ENCODE measurements around the gene ARPP21.

Gene ARPP21

GRCh38 chr3:35757991-35758757 is 118.8 kb downstream of the ARPP21 start:
- Histone ChIP-seq H3K27me3 (ENCODE audit: control insufficient read depth, insufficient read depth, low read length) (no peaks in the 10 kb centered on the region), H3K9me3 (ENCODE audit: control insufficient read depth, insufficient read depth, low read depth, low read length) (no peaks in the 10 kb centered on the region), H3K27ac (ENCODE audit: low read depth, low read length) (no peak overlapping the region), H3K9ac (ENCODE audit: low read length) (no peak overlapping the region), H3K36me3 (ENCODE audit: control insufficient read depth, insufficient read depth, low read length) (no peaks in the 10 kb centered on the region), H3K4me1 (ENCODE audit: control insufficient read depth, insufficient read depth, low read length) (peaks cover 16% of the 10 kb centered on the region), H3K4me3 (ENCODE audit: low read depth, low read length) (no peak overlapping the region)

- no peak overlapping the region for H3K27ac ChIP-seq (ENCODE audit: low read depth, low read length)
- H3K9ac ChIP-seq (ENCODE audit: low read length): no peak overlapping the region
- H3K4me1 ChIP-seq (ENCODE audit: control insufficient read depth, insufficient read depth, low read length): peaks cover 16% of the 10 kb centered on the region
- H3K36me3 ChIP-seq (ENCODE audit: control insufficient read depth, insufficient read depth, low read length): no peaks in the 10 kb centered on the region
- H3K4me3 ChIP-seq (ENCODE audit: low read depth, low read length): no peak overlapping the region
- H3K9me3 ChIP-seq (ENCODE audit: control insufficient read depth, insufficient read depth, low read depth, low read length): no peaks in the 10 kb centered on the region
- no peaks in the 10 kb centered on the region for H3K27me3 ChIP-seq (ENCODE audit: control insufficient read depth, insufficient read depth, low read length)
These were observed 120.8 kb downstream of the ARPP21 start for GRCh38 chr3:35760146-35760545.

- no peak overlapping the region for H3K9ac ChIP-seq (ENCODE audit: low read length)
- no peak overlapping the region for H3K27ac ChIP-seq (ENCODE audit: low read depth, low read length)
- H3K4me1 ChIP-seq (ENCODE audit: control insufficient read depth, insufficient read depth, low read length): peaks cover 16% of the 10 kb centered on the region
- no peak overlapping the region for H3K4me3 ChIP-seq (ENCODE audit: low read depth, low read length)
- no peaks in the 10 kb centered on the region for H3K36me3 ChIP-seq (ENCODE audit: control insufficient read depth, insufficient read depth, low read length)
- H3K9me3 ChIP-seq (ENCODE audit: control insufficient read depth, insufficient read depth, low read depth, low read length): no peaks in the 10 kb centered on the region
- no peaks in the 10 kb centered on the region for H3K27me3 ChIP-seq (ENCODE audit: control insufficient read depth, insufficient read depth, low read length)
These were observed 122.0 kb downstream of the ARPP21 start for GRCh38 chr3:35761311-35761710.

GRCh38 chr3:35772381-35773015 is 133.2 kb downstream of the ARPP21 start:
- no peaks in the 10 kb centered on the region for H3K36me3 ChIP-seq (ENCODE audit: control insufficient read depth, insufficient read depth, low read length)
- no peak overlapping the region for H3K4me3 ChIP-seq (ENCODE audit: low read depth, low read length)
- no peak overlapping the region for H3K27ac ChIP-seq (ENCODE audit: low read depth, low read length)
- no peak overlapping the region for H3K9ac ChIP-seq (ENCODE audit: low read length)
- H3K9me3 ChIP-seq (ENCODE audit: control insufficient read depth, insufficient read depth, low read depth, low read length): no peaks in the 10 kb centered on the region
- H3K27me3 ChIP-seq (ENCODE audit: control insufficient read depth, insufficient read depth, low read length): no peaks in the 10 kb centered on the region
- no peaks in the 10 kb centered on the region for H3K4me1 ChIP-seq (ENCODE audit: control insufficient read depth, insufficient read depth, low read length)

GRCh38 chr3:35773417-35773816 is 134.1 kb downstream of the ARPP21 start:
- no peak overlapping the region for H3K4me3 ChIP-seq (ENCODE audit: low read depth, low read length)
- H3K27ac ChIP-seq (ENCODE audit: low read depth, low read length): no peak overlapping the region
- H3K9me3 ChIP-seq (ENCODE audit: control insufficient read depth, insufficient read depth, low read depth, low read length): no peaks in the 10 kb centered on the region
- H3K27me3 ChIP-seq (ENCODE audit: control insufficient read depth, insufficient read depth, low read length): no peaks in the 10 kb centered on the region
- no peaks in the 10 kb centered on the region for H3K36me3 ChIP-seq (ENCODE audit: control insufficient read depth, insufficient read depth, low read length)
- H3K4me1 ChIP-seq (ENCODE audit: control insufficient read depth, insufficient read depth, low read length): no peaks in the 10 kb centered on the region
- H3K9ac ChIP-seq (ENCODE audit: low read length): no peak overlapping the region

GRCh38 chr3:35776346-35776745 is 137.0 kb downstream of the ARPP21 start:
- no peak overlapping the region for H3K4me3 ChIP-seq (ENCODE audit: low read depth, low read length)
- no peaks in the 10 kb centered on the region for H3K36me3 ChIP-seq (ENCODE audit: control insufficient read depth, insufficient read depth, low read length)
- H3K4me1 ChIP-seq (ENCODE audit: control insufficient read depth, insufficient read depth, low read length): no peaks in the 10 kb centered on the region
- no peak overlapping the region for H3K27ac ChIP-seq (ENCODE audit: low read depth, low read length)
- no peaks in the 10 kb centered on the region for H3K27me3 ChIP-seq (ENCODE audit: control insufficient read depth, insufficient read depth, low read length)
- H3K9ac ChIP-seq (ENCODE audit: low read length): no peak overlapping the region
- no peaks in the 10 kb centered on the region for H3K9me3 ChIP-seq (ENCODE audit: control insufficient read depth, insufficient read depth, low read depth, low read length)

GRCh38 chr3:35777065-35777464 is 137.7 kb downstream of the ARPP21 start:
- Histone ChIP-seq H3K27ac (ENCODE audit: low read depth, low read length) (no peak overlapping the region), H3K4me3 (ENCODE audit: low read depth, low read length) (no peak overlapping the region), H3K9me3 (ENCODE audit: control insufficient read depth, insufficient read depth, low read depth, low read length) (no peaks in the 10 kb centered on the region), H3K9ac (ENCODE audit: low read length) (no peak overlapping the region), H3K36me3 (ENCODE audit: control insufficient read depth, insufficient read depth, low read length) (no peaks in the 10 kb centered on the region), H3K4me1 (ENCODE audit: control insufficient read depth, insufficient read depth, low read length) (no peaks in the 10 kb centered on the region), H3K27me3 (ENCODE audit: control insufficient read depth, insufficient read depth, low read length) (no peaks in the 10 kb centered on the region)

- Histone ChIP-seq H3K36me3 (ENCODE audit: control insufficient read depth, insufficient read depth, low read length) (no peaks in the 10 kb centered on the region), H3K27ac (ENCODE audit: low read depth, low read length) (no peak overlapping the region), H3K4me1 (ENCODE audit: control insufficient read depth, insufficient read depth, low read length) (no peaks in the 10 kb centered on the region), H3K9me3 (ENCODE audit: control insufficient read depth, insufficient read depth, low read depth, low read length) (no peaks in the 10 kb centered on the region), H3K4me3 (ENCODE audit: low read depth, low read length) (no peak overlapping the region), H3K27me3 (ENCODE audit: control insufficient read depth, insufficient read depth, low read length) (no peaks in the 10 kb centered on the region), H3K9ac (ENCODE audit: low read length) (no peak overlapping the region)
These were observed 138.5 kb downstream of the ARPP21 start for GRCh38 chr3:35777563-35778554.

GRCh38 chr3:35779611-35780010 is 140.3 kb downstream of the ARPP21 start:
- Histone ChIP-seq H3K27ac (ENCODE audit: low read depth, low read length) (no peak overlapping the region), H3K27me3 (ENCODE audit: control insufficient read depth, insufficient read depth, low read length) (no peaks in the 10 kb centered on the region), H3K9ac (ENCODE audit: low read length) (no peak overlapping the region), H3K4me3 (ENCODE audit: low read depth, low read length) (no peak overlapping the region), H3K9me3 (ENCODE audit: control insufficient read depth, insufficient read depth, low read depth, low read length) (no peaks in the 10 kb centered on the region), H3K4me1 (ENCODE audit: control insufficient read depth, insufficient read depth, low read length) (no peaks in the 10 kb centered on the region), H3K36me3 (ENCODE audit: control insufficient read depth, insufficient read depth, low read length) (no peaks in the 10 kb centered on the region)

- no peaks in the 10 kb centered on the region for H3K27me3 ChIP-seq (ENCODE audit: control insufficient read depth, insufficient read depth, low read length)
- H3K9me3 ChIP-seq (ENCODE audit: control insufficient read depth, insufficient read depth, low read depth, low read length): no peaks in the 10 kb centered on the region
- H3K4me3 ChIP-seq (ENCODE audit: low read depth, low read length): no peak overlapping the region
- H3K27ac ChIP-seq (ENCODE audit: low read depth, low read length): no peak overlapping the region
- H3K9ac ChIP-seq (ENCODE audit: low read length): no peak overlapping the region
- no peaks in the 10 kb centered on the region for H3K4me1 ChIP-seq (ENCODE audit: control insufficient read depth, insufficient read depth, low read length)
- no peaks in the 10 kb centered on the region for H3K36me3 ChIP-seq (ENCODE audit: control insufficient read depth, insufficient read depth, low read length)
These were observed 141.5 kb downstream of the ARPP21 start for GRCh38 chr3:35780800-35781199.

GRCh38 chr3:35781558-35781957 is 142.2 kb downstream of the ARPP21 start:
- Histone ChIP-seq H3K36me3 (ENCODE audit: control insufficient read depth, insufficient read depth, low read length) (no peaks in the 10 kb centered on the region), H3K27me3 (ENCODE audit: control insufficient read depth, insufficient read depth, low read length) (no peaks in the 10 kb centered on the region), H3K27ac (ENCODE audit: low read depth, low read length) (no peak overlapping the region)

More at GRCh38 chr3:35781558-35781957, 142.2 kb downstream of the ARPP21 start:
- Histone ChIP-seq H3K9me3 (ENCODE audit: control insufficient read depth, insufficient read depth, low read depth, low read length) (no peaks in the 10 kb centered on the region), H3K4me1 (ENCODE audit: control insufficient read depth, insufficient read depth, low read length) (no peaks in the 10 kb centered on the region), H3K4me3 (ENCODE audit: low read depth, low read length) (no peak overlapping the region), H3K9ac (ENCODE audit: low read length) (no peak overlapping the region)
